IMR-90 (cell line): ENCODE data around the gene ADCYAP1R1. TPM values are rescaled to one million over a fixed set of nuclear protein-coding genes. Genes with fewer than 3 reads are reported as not detected.

Experiments used
- ATAC-seq: fragments of 200-7000 bp; cut with Tn5 transposase; 2 replicates; pipeline ENCODE4 v1.9.1; 2020; ENCODE audit warnings: low read depth, mild to moderate bottlenecking, moderate library complexity
- Bru-seq: library from RNA; stranded (reverse); fragments of 400-500 nt; gene quantifications from one replicate; lab custom pipeline; 2021; lab: Mats Ljungman, UMichigan
- BruChase-seq, 2 experiments: library from RNA; stranded (reverse); fragments of 400-500 nt; gene quantifications; one replicate each; lab custom pipeline; 2021; lab: Mats Ljungman, UMichigan
- BruUV-seq: library from RNA; stranded (reverse); fragments of 400-500 nt; replicated peaks from 2 replicates; lab custom pipeline; 2021; lab: Mats Ljungman, UMichigan
- CTCF ChIA-PET: fragments of 300-600 bp; formaldehyde crosslinking; extraction: SDS; loops from one replicate; lab custom pipeline; 2021; ENCODE audit warnings: antibody characterized with exemption; lab: Yijun Ruan, JAX
- POLR2A ChIA-PET: fragments of 300-600 bp; sonication (Branson Sonifier 250); formaldehyde crosslinking; loops from one replicate; lab custom pipeline; 2022; ENCODE audit warnings: antibody characterized with exemption; ENCODE audit not compliant: unreplicated experiment; lab: Charles Lee
- DNase-seq: peaks from one replicate; pipeline ENCODE4 v3.0.0; 2013
- H2AFZ ChIP-seq: replicated peaks from 2 replicates; pipeline ENCODE3; 2013; ENCODE audit warnings: low read length, mild to moderate bottlenecking; ENCODE audit not compliant: poor library complexity
- H2AK5ac ChIP-seq: 2 replicates; pipeline ENCODE4 v1.6.1; 2013; ENCODE audit warnings: low read depth, low read length, inconsistent platforms
- H2AK9ac ChIP-seq: replicated peaks from 2 replicates; pipeline ENCODE3; 2013; ENCODE audit warnings: mild to moderate bottlenecking, low read depth, low read length, moderate library complexity; ENCODE audit not compliant: poor library complexity
- H2BK120ac ChIP-seq: 2 replicates; pipeline ENCODE4 v1.6.1; 2013; ENCODE audit warnings: low read depth, low read length, inconsistent platforms
- H2BK15ac ChIP-seq: 3 replicates; pipeline ENCODE4 v1.6.1; 2013; ENCODE audit warnings: low read depth, low read length, inconsistent platforms
- H2BK20ac ChIP-seq: 2 replicates; pipeline ENCODE4 v1.6.1; 2013; ENCODE audit warnings: low read depth, mild to moderate bottlenecking, inconsistent platforms, low read length, moderate library complexity
- H2BK5ac ChIP-seq: 2 replicates; pipeline ENCODE4 v1.6.1; 2013; ENCODE audit warnings: mild to moderate bottlenecking, low read depth, low read length, inconsistent platforms; ENCODE audit not compliant: poor library complexity, severe bottlenecking
- H3K14ac ChIP-seq: replicated peaks from 2 replicates; pipeline ENCODE4 v1.6.1; 2013; ENCODE audit warnings: low read depth, low read length, inconsistent platforms
- H3K18ac ChIP-seq: 2 replicates; pipeline ENCODE4 v1.6.1; 2013; ENCODE audit warnings: low read depth, low read length, control low read depth
- H3K23ac ChIP-seq: 2 replicates; pipeline ENCODE4 v1.6.1; 2013; ENCODE audit warnings: low read depth, low read length, inconsistent platforms
- H3K27ac ChIP-seq: 2 replicates; pipeline ENCODE4 v1.5.1; 2013; ENCODE audit warnings: mild to moderate bottlenecking, control low read depth, low read length; ENCODE audit not compliant: insufficient read depth
- H3K27me3 ChIP-seq: 2 replicates; pipeline ENCODE4 v1.6.1; 2013; ENCODE audit warnings: low read length; ENCODE audit not compliant: control insufficient read depth, insufficient read depth
- H3K36me3 ChIP-seq: 2 replicates; pipeline ENCODE4 v1.6.1; 2013; ENCODE audit warnings: low read length, mixed read lengths; ENCODE audit not compliant: control insufficient read depth, insufficient read depth
- H3K4ac ChIP-seq: 2 replicates; pipeline ENCODE4 v1.6.1; 2013; ENCODE audit warnings: low read depth, low read length, inconsistent platforms
- H3K4me1 ChIP-seq: 2 replicates; pipeline ENCODE4 v1.6.1; 2013; ENCODE audit warnings: low read length, mixed read lengths; ENCODE audit not compliant: control insufficient read depth, insufficient read depth
- H3K4me2 ChIP-seq: 2 replicates; pipeline ENCODE4 v1.6.1; 2013; ENCODE audit warnings: low read depth, mild to moderate bottlenecking, control low read depth, low read length, moderate library complexity
- H3K4me3 ChIP-seq: 2 replicates; pipeline ENCODE4 v1.5.1; 2013; ENCODE audit warnings: low read depth, mild to moderate bottlenecking, control low read depth, low read length, moderate library complexity; ENCODE audit not compliant: insufficient read depth
- H3K56ac ChIP-seq: 2 replicates; pipeline ENCODE4 v1.6.1; 2013; ENCODE audit warnings: low read length, inconsistent platforms; ENCODE audit not compliant: insufficient read depth; ENCODE audit errors: extremely low read depth
- H3K79me1 ChIP-seq, 2 experiments: 2 replicates each; pipeline ENCODE4 v1.6.1; 2013; ENCODE audit warnings: low read length in 2 of 2, inconsistent platforms in 1 of 2, low read depth in 1 of 2
- H3K9ac ChIP-seq: 2 replicates; pipeline ENCODE4 v1.6.1; 2013; ENCODE audit warnings: low read depth, low read length, control low read depth
- H3K9me1 ChIP-seq: 2 replicates; pipeline ENCODE4 v1.6.1; 2013; ENCODE audit warnings: low read length, inconsistent platforms; ENCODE audit not compliant: insufficient read depth
- H3K9me3 ChIP-seq: 2 replicates; pipeline ENCODE4 v1.6.1; 2013; ENCODE audit warnings: low read length; ENCODE audit not compliant: control insufficient read depth, insufficient read depth
- H4K20me1 ChIP-seq: 2 replicates; pipeline ENCODE4 v1.6.1; 2013; ENCODE audit warnings: low read length, inconsistent platforms; ENCODE audit not compliant: insufficient read depth
- H4K5ac ChIP-seq: 2 replicates; pipeline ENCODE4 v1.6.1; 2013; ENCODE audit warnings: mild to moderate bottlenecking, low read depth, low read length, control low read depth
- H4K8ac ChIP-seq, 2 experiments: 2 replicates each; pipeline ENCODE4 v1.6.1; 2013; ENCODE audit warnings: low read depth in 2 of 2, low read length in 2 of 2, control low read depth in 1 of 2, inconsistent platforms in 1 of 2
- H4K91ac ChIP-seq: 2 replicates; pipeline ENCODE4 v1.6.1; 2013; ENCODE audit warnings: low read depth, low read length, inconsistent platforms; ENCODE audit not compliant: insufficient read depth
- BHLHE40 ChIP-seq: fragments of 150-350 bp; IDR thresholded peaks from 2 replicates; pipeline ENCODE4 v1.6.1; 2016; ENCODE audit warnings: mild to moderate bottlenecking, low read depth, low read length
- CEBPB ChIP-seq: IDR thresholded peaks from 2 replicates; pipeline ENCODE4 v1.6.1; 2012; ENCODE audit warnings: low read depth, low read length, improper control_type of control experiment
- CTCF ChIP-seq: conservative IDR thresholded peaks from 2 replicates; pipeline ENCODE4 v1.5.1; 2012; ENCODE audit warnings: mild to moderate bottlenecking, low read depth, low read length, improper control_type of control experiment
- ELK1 ChIP-seq: fragments of 150-350 bp; IDR thresholded peaks from 2 replicates; pipeline ENCODE4 v1.6.1; 2016; ENCODE audit warnings: low read depth, mild to moderate bottlenecking, low read length, moderate library complexity, borderline replicate concordance
- FOS ChIP-seq: fragments of 150-350 bp; IDR thresholded peaks from 2 replicates; pipeline ENCODE4 v1.6.1; 2016; ENCODE audit warnings: low read depth, low read length
- MAZ ChIP-seq: IDR thresholded peaks from 2 replicates; pipeline ENCODE4 v1.6.1; 2012; ENCODE audit warnings: low read depth, mild to moderate bottlenecking, low read length, improper control_type of control experiment, moderate library complexity, borderline replicate concordance
- MXI1 ChIP-seq: IDR thresholded peaks from 2 replicates; pipeline ENCODE4 v1.6.1; 2012; ENCODE audit warnings: low read depth, mild to moderate bottlenecking, low read length, moderate library complexity, borderline replicate concordance
- POLR2A ChIP-seq: IDR thresholded peaks from 2 replicates; pipeline ENCODE4 v1.6.1; 2012; ENCODE audit warnings: mild to moderate bottlenecking, low read depth, low read length
- RAD21 ChIP-seq: IDR thresholded peaks from 2 replicates; pipeline ENCODE4 v1.6.1; 2012; ENCODE audit warnings: low read length, improper control_type of control experiment
- RCOR1 ChIP-seq: IDR thresholded peaks from 2 replicates; pipeline ENCODE4 v1.6.1; 2012; ENCODE audit warnings: mild to moderate bottlenecking, low read length, improper control_type of control experiment; ENCODE audit not compliant: insufficient replicate concordance
- RFX5 ChIP-seq: IDR thresholded peaks from 2 replicates; pipeline ENCODE4 v1.8.0; 2012; ENCODE audit warnings: low read depth, mild to moderate bottlenecking, low read length, moderate library complexity
- SMC3 ChIP-seq: fragments of 150-350 bp; IDR thresholded peaks from 2 replicates; pipeline ENCODE4 v1.6.1; 2016; ENCODE audit warnings: low read depth, mild to moderate bottlenecking, antibody characterized with exemption, low read length, moderate library complexity
- USF2 ChIP-seq: fragments of 150-350 bp; IDR thresholded peaks from 2 replicates; pipeline ENCODE4 v1.6.1; 2017; ENCODE audit warnings: mild to moderate bottlenecking, antibody characterized with exemption, low read length, low read depth
- WGBS, 2 experiments: methylation state at CpG; one replicate each; pipeline versions ENCODE4 v1.1.5 to v1.1.7; 2013; ENCODE audit warnings: missing lambda C conversion rate in 2 of 2; ENCODE audit not compliant: insufficient read length in 1 of 2; ENCODE audit errors: extremely low coverage in 2 of 2; 5-methylcytosine and 5-hydroxymethylcytosine counted together
- dilution Hi-C: fragments of 300-500 bp; cut with HindIII; formaldehyde crosslinking; loops from one replicate; pipeline ENCODE4 v1.14.3; 2018; ENCODE audit warnings: low sequenced_read_pairs; ENCODE audit not compliant: unreplicated experiment
- in situ Hi-C: fragments of 300-500 bp; cut with MboI; formaldehyde crosslinking; loops from 3 replicates; pipeline ENCODE4 v1.14.3; 2019; ENCODE audit warnings: low sequenced_read_pairs, inconsistent platforms, mixed read lengths
- intact Hi-C: fragments of 100-400 bp; cut with micrococcal nuclease; formaldehyde crosslinking; loops from 2 replicates; pipeline ENCODE4 v1.10.0; 2022
- long read RNA-seq: library from polyadenylated mRNA; unstranded; transcript quantifications from one replicate; pipeline ENCODE4 v2.0.0, GENCODE V29; 2021; ENCODE audit not compliant: unreplicated experiment
- polyA plus RNA-seq, 3 experiments: library from polyadenylated mRNA; depleted of rRNA; stranded (reverse); fragments of >200 nt; gene quantifications; 2 replicates each; pipeline ENCODE4 v1.2.3, GENCODE V29; 2012; ENCODE audit warnings: low replicate concordance in 1 of 3
- total RNA-seq: library from RNA; depleted of rRNA; stranded (reverse); fragments of >200 nt; gene quantifications from 2 replicates; pipeline ENCODE4 v1.2.3, GENCODE V29; 2012; rRNA removed

The ADCYAP1R1 gene
- total RNA-seq (not detected in 2 replicates), polyA plus RNA-seq (2012; rRNA removed) (not detected in 2 replicates), Bru-seq, nascent RNA (not detected), BruChase-seq, experiment 1, labeled RNA remaining after a 6-hour chase (not detected), BruChase-seq, experiment 2, labeled RNA remaining after a 2-hour chase (not detected)
- polyA plus RNA-seq (2012; cell fraction: cytosol; rRNA removed): not detected in 2 replicates
- polyA plus RNA-seq (2012; cell fraction: nucleus; rRNA removed; ENCODE audit: low replicate concordance): not detected in 2 replicates
- long read RNA-seq: 0 reads

GRCh38 chr7:31051598-31052486 lies at the start of gene ADCYAP1R1:
ADCYAP1R1 (plus strand) TSS chr7:31052308; CDS start chr7:31063265, 10,957 bp downstream.
- Histone ChIP-seq H3K4me1 (no peaks in the 10 kb centered on the region), H4K91ac (no peak within 1 kb of the TSS), H3K56ac (no peak within 1 kb of the TSS), H2BK120ac (no peak within 1 kb of the TSS), H3K23ac (no peak within 1 kb of the TSS), H2BK15ac (no peak within 1 kb of the TSS), H4K20me1 (no peaks in the 10 kb centered on the region), H3K27me3 (peaks cover 45% of the 10 kb centered on the region), H3K36me3 (no peaks in the 10 kb centered on the region), H4K8ac (no peak within 1 kb of the TSS), H4K5ac (no peak within 1 kb of the TSS), H2BK5ac (no peak within 1 kb of the TSS), H3K4me3 (no peak within 1 kb of the TSS), H3K9ac (no peak within 1 kb of the TSS), H3K9me3 (no peaks in the 10 kb centered on the region), H2AK5ac (no peak within 1 kb of the TSS), H3K4me2 (no peak within 1 kb of the TSS), H3K14ac (no peak within 1 kb of the TSS), H3K27ac (no peak within 1 kb of the TSS), H3K9me1 (no peaks in the 10 kb centered on the region), H2AK9ac (no peak within 1 kb of the TSS), H3K79me1 (no peaks in the 10 kb centered on the region), H2AFZ (peak within 1 kb of the TSS; percentile 11), H2BK20ac (no peak within 1 kb of the TSS), H3K4ac (no peak within 1 kb of the TSS), H3K18ac (no peak within 1 kb of the TSS)
- POLR2A ChIA-PET: no interaction called here
- dilution Hi-C loops (no loop called here), intact Hi-C loops (no loop called here), in situ Hi-C loops (no loop called here)
- 3% methylated on average over 12 of the region's 56 CpGs; no CpG with 5 or more reads in 1 of the 2 experiments for WGBS, 2 experiments
- ATAC-seq (no peak), DNase-seq (no peak)
- BruUV-seq: no TSS peak
- CTCF ChIA-PET: no interaction called here
- TF ChIP-seq BHLHE40 (no peak), ELK1 (no peak), CTCF (no peak), CEBPB (no peak), SMC3 (no peak), MXI1 (no peak), RAD21 (no peak), RCOR1 (no peak), FOS (no peak), RFX5 (no peak), MAZ (no peak), USF2 (no peak), POLR2A (no peak)
